Measurements from ENCODE around the gene CDX1. TPM values are rescaled to one million over a fixed set of nuclear protein-coding genes. Genes with fewer than 3 reads are reported as not detected.

CDX1 gene
- polyA plus RNA-seq, 3 donors, result not detected

DNA sequence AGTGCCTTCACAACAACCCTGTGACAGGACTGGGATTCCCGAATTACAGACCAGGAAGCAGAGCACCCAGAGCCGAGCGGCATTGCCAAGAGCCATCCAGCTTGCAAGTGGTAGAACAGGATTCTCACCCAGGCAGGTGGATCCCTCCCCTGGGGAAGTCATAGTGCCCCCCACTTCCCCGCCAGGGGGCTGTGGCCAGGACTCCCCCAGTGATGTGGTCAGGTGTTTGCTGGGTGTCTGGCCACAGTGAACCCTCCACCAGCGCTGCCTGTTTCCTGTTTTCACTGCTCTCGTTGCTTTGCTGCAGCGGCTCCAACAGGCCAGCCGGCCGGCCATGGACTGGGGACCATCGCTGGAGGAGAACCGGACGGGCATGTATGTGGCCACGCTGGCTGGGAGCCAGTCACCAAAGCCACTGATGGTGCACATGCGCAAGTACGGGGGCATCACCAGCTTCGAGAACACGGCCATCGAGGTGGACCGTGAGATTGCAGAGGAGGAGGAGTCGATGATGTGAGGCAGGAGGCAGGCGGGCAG lies 42.6 kb downstream of the CDX1 start:
- peaks cover 30 to 34% (median 31%) of the 10 kb centered on the region in 3 donors for H3K27me3 Mint-ChIP-seq (ENCODE audit: low read depth in 3 of 3)
- Histone ChIP-seq H3K9ac (ENCODE audit: insufficient read depth, low read length, poor library complexity, severe bottlenecking) (peak overlapping the region; percentile 24), H3K4me3 (replicated peaks in 1 of 3; ENCODE audit: low read depth in 2 of 3, low read length in 3 of 3) (peak overlapping the region in 2 of 3 experiments; percentile 22 to 43), H2AFZ (ENCODE audit: insufficient read depth, low read depth, low read length, poor library complexity, severe bottlenecking) (peak overlapping the region; percentile 74), H3K79me2 (ENCODE audit: insufficient read depth, low read length) (no peaks in the 10 kb centered on the region), H3K27me3 (ENCODE audit: control insufficient read depth in 2 of 2, insufficient read depth in 2 of 2, low read length in 2 of 2) (peaks cover 0 to 20% of the 10 kb centered on the region in 2 donors), H3K4me1 (ENCODE audit: control insufficient read depth in 1 of 2, insufficient read depth in 2 of 2, low read length in 2 of 2) (peaks cover 7 to 10% of the 10 kb centered on the region in 2 donors), H3K4me2 (replicated peaks; ENCODE audit: extremely low read depth, low read length, poor library complexity, severe bottlenecking) (peak overlapping the region; percentile 44), H4K20me1 (ENCODE audit: insufficient read depth, low read length) (no peaks in the 10 kb centered on the region), H3K27ac (ENCODE audit: low read depth in 1 of 2, low read length in 2 of 2) (peak overlapping the region in 1 of 2 donors; percentile 4), H3K9me3 (replicated peaks in 1 of 2; ENCODE audit: control insufficient read depth in 1 of 2, insufficient read depth in 1 of 2, low read length in 2 of 2) (no peaks in the 10 kb centered on the region), H3K36me3 (replicated peaks in 1 of 2; ENCODE audit: control insufficient read depth in 1 of 2, insufficient read depth in 2 of 2, low read length in 2 of 2) (no peaks in the 10 kb centered on the region)
- H3K4me1 Mint-ChIP-seq, result peaks cover 14% of the 10 kb centered on the region
- H3K36me3 Mint-ChIP-seq, result no peaks in the 10 kb centered on the region
- peak; percentile 39 to 90 (median 43) for DNase-seq
- WGBS (ENCODE audit: insufficient coverage), result 1% methylated on average over 19 of the region's 21 CpGs
- intact Hi-C loops (cut with micrococcal nuclease), result no loop called here
- H3K4me3 Mint-ChIP-seq, result peak overlapping the region; percentile 76 to 84
- H3K27ac Mint-ChIP-seq, result peak overlapping the region in 3 of 7 donors; percentile 6 to 55 (median 41)
- TF ChIP-seq, protein P1, sequence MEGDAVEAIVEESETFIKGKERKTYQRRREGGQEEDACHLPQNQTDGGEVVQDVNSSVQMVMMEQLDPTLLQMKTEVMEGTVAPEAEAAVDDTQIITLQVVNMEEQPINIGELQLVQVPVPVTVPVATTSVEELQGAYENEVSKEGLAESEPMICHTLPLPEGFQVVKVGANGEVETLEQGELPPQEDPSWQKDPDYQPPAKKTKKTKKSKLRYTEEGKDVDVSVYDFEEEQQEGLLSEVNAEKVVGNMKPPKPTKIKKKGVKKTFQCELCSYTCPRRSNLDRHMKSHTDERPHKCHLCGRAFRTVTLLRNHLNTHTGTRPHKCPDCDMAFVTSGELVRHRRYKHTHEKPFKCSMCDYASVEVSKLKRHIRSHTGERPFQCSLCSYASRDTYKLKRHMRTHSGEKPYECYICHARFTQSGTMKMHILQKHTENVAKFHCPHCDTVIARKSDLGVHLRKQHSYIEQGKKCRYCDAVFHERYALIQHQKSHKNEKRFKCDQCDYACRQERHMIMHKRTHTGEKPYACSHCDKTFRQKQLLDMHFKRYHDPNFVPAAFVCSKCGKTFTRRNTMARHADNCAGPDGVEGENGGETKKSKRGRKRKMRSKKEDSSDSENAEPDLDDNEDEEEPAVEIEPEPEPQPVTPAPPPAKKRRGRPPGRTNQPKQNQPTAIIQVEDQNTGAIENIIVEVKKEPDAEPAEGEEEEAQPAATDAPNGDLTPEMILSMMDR (IDR thresholded peaks at IDR 0.05), result no peak
- H3K9me3 Mint-ChIP-seq, result peaks cover 0 to 3% (median 0%) of the 10 kb centered on the region in 7 donors

DNA sequence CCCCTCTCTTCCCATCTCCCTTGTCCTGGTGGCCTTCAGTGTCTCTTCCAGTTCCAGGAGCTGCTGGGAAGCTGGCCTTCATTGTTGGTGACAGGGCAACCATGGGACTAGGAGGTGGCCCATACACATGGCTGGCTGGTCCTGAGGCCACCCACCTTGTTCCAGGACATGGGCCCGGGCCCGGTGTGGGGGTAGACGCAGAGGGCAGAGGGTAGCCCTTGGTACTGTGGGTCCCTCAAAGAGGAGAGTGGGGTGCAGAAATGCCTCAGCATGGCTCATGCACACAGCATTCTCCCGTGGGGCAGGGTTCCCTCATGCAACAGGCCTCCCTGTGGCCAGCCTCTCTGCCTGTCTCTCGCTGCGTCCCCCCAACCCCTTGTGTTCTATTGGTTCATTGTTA lies 44.1 kb downstream of the CDX1 start:
- H3K36me3 Mint-ChIP-seq, result no peaks in the 10 kb centered on the region
- H2AFZ ChIP-seq (ENCODE audit: insufficient read depth, low read depth, low read length, poor library complexity, severe bottlenecking), result no peak overlapping the region
- H4K20me1 ChIP-seq (ENCODE audit: insufficient read depth, low read length), result no peaks in the 10 kb centered on the region
- H3K9me3 Mint-ChIP-seq, result peaks cover 0 to 3% (median 0%) of the 10 kb centered on the region in 7 donors
- peaks cover 7 to 10% of the 10 kb centered on the region in 2 donors for H3K4me1 ChIP-seq (ENCODE audit: control insufficient read depth in 1 of 2, insufficient read depth in 2 of 2, low read length in 2 of 2)
- H3K27me3 Mint-ChIP-seq (ENCODE audit: low read depth in 3 of 3), result peaks cover 30 to 33% (median 31%) of the 10 kb centered on the region in 3 donors
- TF ChIP-seq, protein P1 (IDR thresholded peaks at IDR 0.05), result no peak
- no peak for DNase-seq
- no peaks in the 10 kb centered on the region for H3K36me3 ChIP-seq (replicated peaks in 1 of 2; ENCODE audit: control insufficient read depth in 1 of 2, insufficient read depth in 2 of 2, low read length in 2 of 2)
- intact Hi-C loops (cut with micrococcal nuclease), result no loop called here
- no peak overlapping the region for H3K27ac Mint-ChIP-seq
- no peak overlapping the region for H3K4me3 Mint-ChIP-seq
- peaks cover 0 to 20% of the 10 kb centered on the region in 2 donors for H3K27me3 ChIP-seq (ENCODE audit: control insufficient read depth in 2 of 2, insufficient read depth in 2 of 2, low read length in 2 of 2)
- H3K4me2 ChIP-seq (replicated peaks; ENCODE audit: extremely low read depth, low read length, poor library complexity, severe bottlenecking), result no peak overlapping the region
- WGBS (ENCODE audit: insufficient coverage), result 93% methylated on average over 5 of the region's 6 CpGs
- H3K4me1 Mint-ChIP-seq, result peaks cover 14% of the 10 kb centered on the region
- no peak overlapping the region for H3K4me3 ChIP-seq (replicated peaks in 1 of 3; ENCODE audit: low read depth in 2 of 3, low read length in 3 of 3)
- H3K9me3 ChIP-seq (replicated peaks in 1 of 2; ENCODE audit: control insufficient read depth in 1 of 2, insufficient read depth in 1 of 2, low read length in 2 of 2), result no peaks in the 10 kb centered on the region
- no peak overlapping the region for H3K9ac ChIP-seq (ENCODE audit: insufficient read depth, low read length, poor library complexity, severe bottlenecking)
- H3K27ac ChIP-seq (ENCODE audit: low read depth in 1 of 2, low read length in 2 of 2), result no peak overlapping the region
- H3K79me2 ChIP-seq (ENCODE audit: insufficient read depth, low read length), result no peaks in the 10 kb centered on the region
